Naive B cell (primary cell): ENCODE data around the gene HDAC10. TPM values are rescaled to one million over a fixed set of nuclear protein-coding genes. Genes with fewer than 3 reads are reported as not detected.
A peak's percentile ranks its signal among the peaks of the same experiment; 100 is the strongest.

Experiments
- ATAC-seq, 2 donors: fragments of 150-1000 bp; cut with Tn5 transposase; 2 replicates each; pipeline ENCODE4 v1.10.0; 2021; ENCODE audit warnings: low read depth in 2 of 2, mild to moderate bottlenecking in 2 of 2, moderate library complexity in 2 of 2
- DNase-seq: peaks from one replicate; pipeline ENCODE4 v3.0.0; 2022
- H3K27ac Mint-ChIP-seq, 6 donors: one replicate each; pipeline ENCODE4 v1.8.0; 2020 to 2022; ENCODE audit warnings: mild to moderate bottlenecking in 6 of 6, mixed read lengths in 6 of 6, moderate library complexity in 5 of 6, inconsistent platforms in 2 of 6
- H3K27me3 Mint-ChIP-seq, 3 donors: one replicate each; pipeline ENCODE4 v1.8.0; 2021 to 2022; ENCODE audit warnings: mixed read lengths in 3 of 3, mild to moderate bottlenecking in 1 of 3
- H3K36me3 Mint-ChIP-seq, 2 donors: one replicate each; pipeline ENCODE4 v1.8.0; 2020 to 2022; ENCODE audit warnings: mixed read lengths in 2 of 2, inconsistent platforms in 1 of 2, mild to moderate bottlenecking in 1 of 2
- H3K4me1 Mint-ChIP-seq, 3 donors: one replicate each; pipeline ENCODE4 v1.8.0; 2020 to 2022; ENCODE audit warnings: mixed read lengths in 3 of 3, inconsistent platforms in 1 of 3, mild to moderate bottlenecking in 1 of 3, moderate library complexity in 1 of 3
- H3K4me3 Mint-ChIP-seq, 8 donors: one replicate each; pipeline ENCODE4 v1.8.0; 2020 to 2022; ENCODE audit warnings: mild to moderate bottlenecking in 8 of 8, mixed read lengths in 8 of 8, moderate library complexity in 8 of 8, inconsistent platforms in 2 of 8
- H3K9me3 Mint-ChIP-seq, 7 donors: one replicate each; pipeline ENCODE4 v1.8.0; 2020 to 2022; ENCODE audit warnings: mixed read lengths in 7 of 7, mild to moderate bottlenecking in 5 of 7, inconsistent platforms in 2 of 7, moderate library complexity in 1 of 7
- polyA plus RNA-seq, 6 donors: library from polyadenylated mRNA; unstranded; fragments of 300-500 nt; fragmentation: Illumina TruSeq; gene quantifications; one replicate each; pipeline ENCODE4 v1.2.3, GENCODE V29; 2021; ENCODE audit warnings: low read depth in 6 of 6

The HDAC10 gene
- polyA plus RNA-seq, 6 donors from 2014 or later, result 4.6 to 8.2 (median 6.3) TPM

DNA sequence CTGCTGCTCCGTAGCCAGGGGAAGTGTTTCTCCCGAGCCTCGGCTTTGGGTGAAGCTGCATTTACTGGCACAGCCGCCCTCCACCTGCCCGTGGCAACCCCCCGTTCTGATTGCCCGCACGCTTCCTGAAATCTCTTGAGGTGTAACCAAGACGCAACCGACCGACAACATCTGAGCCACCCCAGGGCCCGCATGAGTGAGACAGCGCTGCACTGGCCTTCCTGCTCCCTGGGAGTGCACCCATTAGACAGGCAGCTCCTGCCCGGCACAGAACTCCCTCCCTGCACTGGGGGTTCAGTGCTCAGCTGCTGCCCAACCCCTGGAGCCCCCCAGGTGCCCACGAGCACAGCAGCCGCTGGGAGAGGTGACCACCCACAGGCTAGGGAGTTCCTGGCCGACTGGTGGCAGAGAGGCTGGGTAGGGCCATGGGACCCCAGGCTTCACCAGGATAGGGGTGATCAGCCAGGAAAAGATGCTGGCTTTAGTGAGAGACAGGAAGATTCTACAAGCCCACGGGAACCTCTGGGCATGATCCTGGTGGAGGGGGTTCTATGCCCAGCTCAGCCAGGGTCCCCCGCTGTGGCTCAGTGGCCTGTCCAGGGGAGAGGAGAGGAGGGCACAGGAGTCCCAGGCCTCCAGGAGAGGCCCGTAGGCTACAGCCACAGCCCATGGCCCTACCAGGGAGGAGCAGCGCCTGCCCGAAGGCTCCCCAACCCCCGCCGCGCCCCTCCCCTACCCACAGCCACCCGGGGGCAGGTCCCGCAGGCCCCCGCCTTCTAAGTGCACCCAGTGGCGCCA lies 41.8 kb upstream of the HDAC10 start:
- Mint-ChIP-seq H3K27ac (peak overlapping the region in 3 of 6 donors; percentile 78 to 92 (median 82)), H3K9me3 (no peaks in the 10 kb centered on the region), H3K4me3 (peak overlapping the region; percentile 13 to 90 (median 84)), H3K36me3 (no peaks in the 10 kb centered on the region), H3K27me3 (peaks cover 11 to 42% (median 15%) of the 10 kb centered on the region in 3 donors), H3K4me1 (peaks cover 25 to 40% (median 27%) of the 10 kb centered on the region in 3 donors)
- ATAC-seq, result peak; percentile 90
- peak; percentile 64 for DNase-seq

DNA sequence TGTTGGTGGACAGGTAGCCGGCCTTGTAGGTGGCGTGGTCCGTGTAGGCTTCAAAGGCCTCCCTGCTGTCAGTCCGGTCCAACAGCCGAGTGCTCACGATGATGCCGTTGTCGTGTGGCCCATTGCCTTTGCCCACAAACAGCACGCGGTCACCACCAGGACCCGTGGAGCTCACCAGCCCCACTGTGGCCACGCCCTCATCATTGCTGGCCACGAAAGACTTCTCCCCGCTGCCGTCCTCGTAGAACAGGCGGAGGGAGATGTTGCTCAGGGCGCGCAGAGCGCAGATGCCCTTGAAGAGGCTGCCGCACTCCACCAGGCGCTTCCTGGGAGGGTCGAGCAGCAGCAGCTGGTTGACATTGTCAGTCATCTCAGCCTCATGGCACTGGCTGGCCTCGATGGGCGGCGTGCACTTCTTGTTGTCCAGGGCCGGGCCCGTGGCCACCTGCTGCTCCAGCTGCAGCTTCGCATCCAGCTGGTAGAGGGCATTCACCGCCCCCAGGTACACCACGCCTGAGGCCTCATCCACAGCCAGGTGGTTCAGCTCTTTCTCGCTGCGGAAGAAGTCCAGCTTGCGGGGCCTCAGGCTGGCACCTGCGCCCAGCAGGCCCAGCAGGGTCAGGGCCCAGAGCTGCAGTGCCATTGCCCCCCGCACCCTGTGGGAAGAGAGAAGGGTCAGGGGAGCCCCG lies 39.0 kb upstream of the HDAC10 start:
- Mint-ChIP-seq H3K36me3 (no peaks in the 10 kb centered on the region), H3K4me1 (peaks cover 21 to 30% (median 22%) of the 10 kb centered on the region in 3 donors), H3K4me3 (peak overlapping the region in 1 of 8 donors; percentile 47), H3K27me3 (peaks cover 5 to 35% (median 15%) of the 10 kb centered on the region in 3 donors), H3K9me3 (no peaks in the 10 kb centered on the region), H3K27ac (no peak overlapping the region)
- no peak for ATAC-seq
- DNase-seq, result no peak

DNA sequence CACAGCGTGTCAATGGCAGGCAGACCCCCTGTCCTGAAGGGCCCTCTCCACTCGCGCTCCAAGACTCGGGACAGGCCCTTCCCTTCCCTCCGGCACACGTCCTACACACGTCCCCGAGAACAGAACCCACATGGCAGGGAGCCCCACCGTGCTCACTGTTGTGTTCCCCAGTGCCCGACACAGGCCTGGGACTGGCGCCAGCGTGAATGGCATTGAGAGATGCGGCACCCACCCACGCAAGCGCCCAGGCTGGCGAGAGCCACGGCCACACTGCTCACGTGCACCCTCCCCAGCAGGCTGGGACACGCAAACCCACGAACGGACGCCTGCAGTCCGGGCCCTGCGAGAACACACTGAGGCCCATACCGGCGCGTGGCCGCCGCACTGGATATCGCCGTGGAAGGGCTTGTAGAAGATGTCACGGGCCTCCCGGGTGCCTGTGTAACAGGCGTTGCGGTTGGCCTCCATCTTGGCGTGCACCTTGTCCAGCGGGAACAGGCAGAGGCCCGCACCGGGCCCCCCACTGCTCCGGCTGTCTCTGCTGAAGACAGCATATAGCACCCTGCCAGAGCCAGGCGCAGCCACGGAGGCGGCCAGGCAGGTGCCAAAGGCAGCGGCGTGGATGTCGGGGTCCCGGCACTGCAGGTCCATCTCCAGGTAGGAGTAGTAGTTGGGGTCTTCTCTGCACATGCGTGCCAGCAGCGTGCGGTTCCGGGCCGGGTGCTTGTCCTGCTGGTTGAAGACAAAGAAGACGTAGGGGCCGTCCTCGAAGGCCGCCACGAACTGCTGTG lies 38.3 kb upstream of the HDAC10 start:
- H3K9me3 Mint-ChIP-seq, result no peaks in the 10 kb centered on the region
- no peak overlapping the region for H3K4me3 Mint-ChIP-seq
- H3K4me1 Mint-ChIP-seq, result peaks cover 20 to 27% (median 22%) of the 10 kb centered on the region in 3 donors
- peaks cover 5 to 35% (median 15%) of the 10 kb centered on the region in 3 donors for H3K27me3 Mint-ChIP-seq
- no peak for ATAC-seq
- H3K36me3 Mint-ChIP-seq, result no peaks in the 10 kb centered on the region
- H3K27ac Mint-ChIP-seq, result no peak overlapping the region
- DNase-seq, result no peak

DNA sequence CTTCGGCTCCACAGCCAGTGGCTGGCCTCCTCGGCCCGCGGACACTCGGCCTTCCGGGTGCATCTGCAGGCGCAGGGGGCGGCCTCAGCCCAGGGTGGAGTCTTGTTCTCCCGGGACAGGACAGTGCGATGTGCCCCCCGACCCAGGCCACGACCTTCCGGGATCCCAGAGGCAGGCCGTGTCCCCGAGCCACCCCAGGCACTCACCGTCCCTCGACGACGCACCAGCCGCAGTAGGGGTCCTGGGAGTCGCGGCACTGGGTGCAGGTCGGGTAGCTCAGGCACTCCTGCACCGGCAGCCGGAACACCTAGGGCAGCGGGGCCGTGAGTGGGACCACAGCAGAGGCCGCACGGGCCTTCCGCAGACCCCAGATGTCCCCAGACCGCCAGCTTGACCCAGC lies 36.7 kb upstream of the HDAC10 start:
- Mint-ChIP-seq H3K9me3 (no peaks in the 10 kb centered on the region), H3K36me3 (no peaks in the 10 kb centered on the region), H3K4me1 (peaks cover 14 to 17% (median 16%) of the 10 kb centered on the region in 3 donors), H3K4me3 (no peak overlapping the region), H3K27me3 (peaks cover 4 to 32% (median 12%) of the 10 kb centered on the region in 3 donors), H3K27ac (no peak overlapping the region)
- DNase-seq (no peak), ATAC-seq (no peak)

DNA sequence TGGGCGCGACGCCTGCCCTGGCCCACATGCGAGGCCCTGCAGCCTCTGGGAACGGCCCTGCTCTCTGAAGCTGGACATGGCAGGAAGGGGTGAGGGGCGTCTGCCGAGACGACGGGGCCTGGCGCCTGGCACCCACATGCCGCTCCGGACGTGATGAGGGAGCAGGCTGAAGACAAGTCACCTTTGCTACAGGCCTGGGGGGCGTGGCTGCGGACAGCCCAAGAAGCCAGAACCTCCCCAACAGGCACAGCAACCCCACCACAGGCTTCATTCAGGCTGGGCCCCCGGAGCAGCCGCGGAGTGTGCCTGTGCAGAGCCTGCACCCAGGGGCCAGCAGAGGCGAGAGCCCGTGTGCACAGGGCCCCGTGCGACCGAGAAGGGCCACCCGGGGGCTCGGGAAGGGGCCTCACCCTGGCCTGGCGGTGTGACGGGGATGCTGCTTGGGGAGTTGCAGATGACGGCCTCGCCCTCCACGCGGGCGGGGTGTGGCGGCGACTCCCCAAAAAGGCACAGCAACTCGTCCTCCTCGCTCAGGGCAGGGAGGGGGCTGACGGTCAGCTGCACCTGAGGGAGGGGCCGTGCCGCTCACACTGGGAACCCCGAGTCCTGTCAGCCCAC lies 35.7 kb upstream of the HDAC10 start:
- no peaks in the 10 kb centered on the region for H3K36me3 Mint-ChIP-seq
- H3K27me3 Mint-ChIP-seq, result peaks cover 0 to 23% (median 3%) of the 10 kb centered on the region in 3 donors
- H3K4me3 Mint-ChIP-seq, result no peak overlapping the region
- H3K4me1 Mint-ChIP-seq, result peaks cover 6 to 8% (median 7%) of the 10 kb centered on the region in 3 donors
- DNase-seq (no peak), ATAC-seq (no peak)
- H3K27ac Mint-ChIP-seq, result no peak overlapping the region
- no peaks in the 10 kb centered on the region for H3K9me3 Mint-ChIP-seq

DNA sequence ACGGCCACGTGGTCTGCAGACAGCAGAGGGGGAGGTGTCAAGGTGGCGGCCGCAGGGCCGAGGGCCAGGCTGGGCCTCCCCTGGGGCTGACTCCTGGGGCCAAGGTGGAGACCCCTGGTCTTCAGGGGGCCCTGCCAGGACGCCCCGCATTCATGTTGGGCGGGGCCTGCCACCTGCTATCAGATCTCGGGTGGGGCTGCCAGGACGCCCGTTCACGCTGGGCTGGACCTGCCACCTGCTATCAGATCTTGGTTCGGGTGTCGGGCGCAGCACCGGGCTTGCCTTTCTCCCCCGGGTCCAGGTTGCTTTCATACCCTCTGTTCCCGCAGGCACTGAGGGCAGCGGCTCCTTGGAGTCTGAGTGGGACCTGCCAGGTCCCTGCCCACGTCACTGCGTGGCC lies 35.2 kb upstream of the HDAC10 start:
- ATAC-seq (no peak), DNase-seq (no peak)
- peaks cover 1 to 3% (median 2%) of the 10 kb centered on the region in 3 donors for H3K4me1 Mint-ChIP-seq
- H3K36me3 Mint-ChIP-seq, result no peaks in the 10 kb centered on the region
- no peak overlapping the region for H3K4me3 Mint-ChIP-seq
- no peak overlapping the region for H3K27ac Mint-ChIP-seq
- no peaks in the 10 kb centered on the region for H3K9me3 Mint-ChIP-seq
- peaks cover 0 to 18% (median 0%) of the 10 kb centered on the region in 3 donors for H3K27me3 Mint-ChIP-seq

DNA sequence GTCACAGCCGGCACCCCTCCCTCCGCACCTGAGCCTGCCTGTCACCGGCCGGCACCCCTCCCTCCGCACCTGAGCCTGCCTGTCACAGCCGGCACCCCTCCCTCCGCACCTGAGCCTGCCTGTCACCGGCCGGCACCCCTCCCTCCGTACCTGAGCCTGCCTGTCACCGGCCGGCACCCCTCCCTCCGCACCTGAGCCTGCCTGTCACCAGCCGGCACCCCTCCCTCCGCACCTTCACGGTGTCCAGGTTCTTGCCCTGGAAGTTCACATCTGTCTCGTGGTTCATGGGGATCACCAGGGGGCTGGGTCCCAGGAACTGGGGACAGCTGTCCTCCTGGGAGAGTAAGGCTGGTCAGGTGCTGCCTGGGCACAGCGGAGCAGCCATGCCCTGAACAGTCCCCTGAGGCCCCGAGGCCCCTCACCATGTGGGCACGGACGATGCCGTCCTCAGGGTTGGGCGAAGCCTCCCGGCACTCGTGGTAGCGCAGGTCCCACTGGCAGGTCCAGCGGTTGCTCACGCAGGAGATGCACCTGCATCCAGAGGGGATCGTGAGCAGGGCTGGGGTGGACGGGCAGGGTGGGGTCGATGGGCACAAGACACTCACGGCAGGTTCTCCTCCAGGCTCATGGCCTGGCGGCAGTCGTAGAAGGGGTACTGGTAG lies 34.6 kb upstream of the HDAC10 start:
- no peaks in the 10 kb centered on the region for H3K36me3 Mint-ChIP-seq
- peaks cover 0 to 12% (median 0%) of the 10 kb centered on the region in 3 donors for H3K27me3 Mint-ChIP-seq
- no peaks in the 10 kb centered on the region for H3K4me1 Mint-ChIP-seq
- no peak overlapping the region for H3K27ac Mint-ChIP-seq
- DNase-seq (no peak), ATAC-seq (no peak)
- no peaks in the 10 kb centered on the region for H3K9me3 Mint-ChIP-seq
- H3K4me3 Mint-ChIP-seq, result no peak overlapping the region

DNA sequence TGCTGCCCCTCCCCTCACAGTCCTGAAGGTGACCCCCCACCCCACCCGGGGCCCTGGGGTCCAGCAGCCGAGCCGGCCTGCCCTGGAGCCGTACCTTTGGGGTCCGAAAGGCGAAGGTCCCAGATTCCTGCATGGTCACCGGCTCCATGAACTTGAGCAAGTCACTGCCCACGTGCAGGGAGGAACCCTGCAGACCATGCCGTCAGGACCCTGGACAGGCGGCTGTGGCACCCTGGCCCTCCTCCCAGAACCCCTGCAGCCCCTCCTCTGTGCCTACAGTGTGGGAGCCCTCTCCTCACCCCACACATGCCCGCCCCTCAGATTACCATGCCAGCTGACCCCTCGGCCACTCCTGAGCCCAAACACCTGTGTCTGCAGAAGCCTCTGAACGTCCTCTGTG lies 33.4 kb upstream of the HDAC10 start:
- H3K27me3 Mint-ChIP-seq, result peaks cover 0 to 8% (median 0%) of the 10 kb centered on the region in 3 donors
- no peak overlapping the region for H3K4me3 Mint-ChIP-seq
- no peaks in the 10 kb centered on the region for H3K4me1 Mint-ChIP-seq
- H3K36me3 Mint-ChIP-seq, result no peaks in the 10 kb centered on the region
- ATAC-seq (no peak), DNase-seq (no peak)
- no peak overlapping the region for H3K27ac Mint-ChIP-seq
- no peaks in the 10 kb centered on the region for H3K9me3 Mint-ChIP-seq

DNA sequence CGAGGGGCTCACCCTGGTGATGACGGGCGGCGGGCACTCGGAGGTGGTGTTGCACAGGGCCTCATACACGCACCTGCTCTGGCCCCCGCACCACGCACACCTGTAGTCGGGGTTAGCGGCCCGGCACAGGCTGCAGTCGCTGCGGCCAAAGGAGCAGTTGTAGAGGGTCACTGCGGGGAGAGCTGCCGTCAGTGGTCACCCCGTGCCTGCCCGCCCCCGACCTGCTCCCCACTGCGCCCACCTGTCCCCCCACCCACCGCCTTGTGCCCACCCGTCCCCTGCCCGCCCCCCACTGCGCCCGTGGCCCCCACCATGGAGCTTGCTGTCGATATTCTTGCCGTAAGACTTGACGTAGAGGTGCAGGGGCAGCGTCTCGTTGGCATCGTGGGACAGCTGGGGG lies 32.8 kb upstream of the HDAC10 start:
- H3K4me1 Mint-ChIP-seq, result no peaks in the 10 kb centered on the region
- no peak overlapping the region for H3K27ac Mint-ChIP-seq
- peaks cover 0 to 7% (median 0%) of the 10 kb centered on the region in 3 donors for H3K27me3 Mint-ChIP-seq
- DNase-seq (no peak), ATAC-seq (no peak)
- H3K36me3 Mint-ChIP-seq, result no peaks in the 10 kb centered on the region
- H3K4me3 Mint-ChIP-seq, result no peak overlapping the region
- no peaks in the 10 kb centered on the region for H3K9me3 Mint-ChIP-seq

DNA sequence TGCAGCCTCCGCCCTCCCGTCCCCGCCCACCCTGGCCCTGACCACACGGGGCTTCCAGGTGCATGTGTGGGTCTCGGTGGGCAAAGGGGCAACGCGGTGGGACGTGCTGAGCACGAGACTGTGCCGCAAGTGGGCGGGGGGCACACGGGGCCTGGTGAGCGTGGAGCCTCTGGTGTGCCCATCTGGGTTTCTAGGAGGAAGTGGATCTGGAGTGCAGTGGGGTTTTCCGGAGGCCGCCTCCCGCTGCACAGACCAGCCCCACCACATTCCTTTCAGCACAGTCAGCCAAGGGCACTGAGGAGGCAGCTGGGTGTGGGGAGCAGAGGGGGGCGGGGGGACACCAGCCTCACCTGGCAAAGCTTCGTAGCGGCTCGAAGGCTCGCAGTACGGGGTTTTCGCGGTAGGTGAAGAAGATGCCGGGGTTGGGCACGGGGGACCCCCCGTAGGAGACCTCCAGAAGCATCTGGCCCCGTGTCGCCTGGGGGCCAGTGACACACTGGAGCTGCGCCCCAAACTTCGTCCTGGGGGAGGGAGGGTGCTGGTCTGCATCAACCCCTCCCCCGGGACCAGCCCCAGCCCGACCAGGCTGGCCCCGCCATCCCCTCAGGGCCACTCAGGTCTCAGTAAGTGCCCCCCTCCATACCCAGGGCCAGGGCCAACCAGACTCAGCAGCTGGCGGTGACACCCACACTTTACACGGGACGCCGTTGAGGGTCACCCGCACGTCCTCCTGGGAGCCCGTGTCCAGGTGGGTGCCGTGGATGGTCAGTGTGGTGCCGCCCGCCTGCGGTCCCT lies 31.5 kb upstream of the HDAC10 start:
- DNase-seq (no peak), ATAC-seq (peak in 1 of 2 donors; percentile 43)
- no peaks in the 10 kb centered on the region for H3K36me3 Mint-ChIP-seq
- H3K27me3 Mint-ChIP-seq, result no peaks in the 10 kb centered on the region
- H3K9me3 Mint-ChIP-seq, result no peaks in the 10 kb centered on the region
- no peaks in the 10 kb centered on the region for H3K4me1 Mint-ChIP-seq
- H3K27ac Mint-ChIP-seq, result no peak overlapping the region
- no peak overlapping the region for H3K4me3 Mint-ChIP-seq

DNA sequence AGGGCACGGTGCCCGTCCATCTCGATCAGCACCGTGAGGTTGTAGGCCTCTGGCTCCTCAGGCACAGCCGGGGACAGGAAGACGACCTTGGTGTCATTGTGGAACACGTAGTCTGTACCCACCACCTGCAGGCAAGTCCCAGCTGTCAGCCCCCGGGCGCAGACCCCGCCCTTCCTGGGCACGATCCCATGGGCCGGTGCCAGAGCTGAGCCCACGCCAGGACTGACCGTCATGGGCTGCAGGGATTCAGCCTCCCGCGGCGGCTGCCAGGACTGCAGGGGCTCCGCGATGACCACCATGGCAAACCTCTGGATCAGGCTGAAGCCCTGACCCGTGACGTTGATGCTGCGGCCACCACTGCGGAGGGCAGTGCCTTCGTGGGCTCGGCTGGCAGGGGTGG lies 30.9 kb upstream of the HDAC10 start:
- Mint-ChIP-seq H3K36me3 (no peaks in the 10 kb centered on the region), H3K4me3 (no peak overlapping the region), H3K4me1 (no peaks in the 10 kb centered on the region), H3K27ac (no peak overlapping the region), H3K27me3 (no peaks in the 10 kb centered on the region), H3K9me3 (no peaks in the 10 kb centered on the region)
- ATAC-seq (no peak), DNase-seq (no peak)

DNA sequence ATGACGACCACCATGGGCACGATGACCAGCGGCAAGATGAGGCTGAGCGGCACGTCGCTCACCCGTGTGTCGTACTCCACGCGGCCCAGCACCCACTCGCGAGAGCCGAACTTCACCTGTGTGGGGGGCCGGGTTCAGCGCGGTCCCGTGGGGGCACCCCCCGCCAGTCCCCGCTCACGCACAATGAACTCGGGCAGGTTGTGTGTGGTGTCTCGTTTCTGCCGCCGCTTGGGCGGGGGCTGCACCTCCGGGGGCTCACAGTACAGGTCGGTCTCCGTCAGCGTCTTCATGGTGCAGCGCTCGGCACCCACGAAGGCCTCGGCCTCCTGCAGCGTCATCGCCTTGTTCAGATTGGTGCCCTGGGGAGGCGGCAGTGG lies 30.3 kb upstream of the HDAC10 start:
- H3K4me1 Mint-ChIP-seq, result no peaks in the 10 kb centered on the region
- ATAC-seq, result no peak
- no peaks in the 10 kb centered on the region for H3K27me3 Mint-ChIP-seq
- no peak overlapping the region for H3K27ac Mint-ChIP-seq
- no peak overlapping the region for H3K4me3 Mint-ChIP-seq
- H3K36me3 Mint-ChIP-seq, result no peaks in the 10 kb centered on the region
- H3K9me3 Mint-ChIP-seq, result no peaks in the 10 kb centered on the region
- DNase-seq, result no peak
